HepG2 (cell line): ENCODE results near the gene SDR39U1. TPM values are rescaled to one million over a fixed set of nuclear protein-coding genes. Genes with fewer than 3 reads are reported as not detected.
"Not testable (repeated sequence)": the region's sequence is repeated elsewhere in the genome, so short reads cannot be mapped to it uniquely, and the experiment has no call there.

Experiments used
- CBX1 ChIP-seq: IDR thresholded peaks from one replicate; pipeline ENCODE4 v1.6.1; 2016; ENCODE audit warnings: antibody characterized with exemption, low read depth
- CBX2 ChIP-seq, 2 experiments: fragments of 200-600 bp in 1 of 2; sonication (generic); formaldehyde crosslinking in 1 of 2; IDR thresholded peaks; 2 replicates each; pipeline versions ENCODE4 v1.7.0 to v1.8.1; 2018 to 2022; ENCODE audit warnings: low read depth in 2 of 2, low read length in 1 of 2, mild to moderate bottlenecking in 1 of 2, missing genetic modification reagents in 1 of 2
- EEA1 ChIP-seq: sonication (generic); formaldehyde crosslinking; IDR thresholded peaks from 2 replicates; pipeline ENCODE4 v1.5.1; 2020; ENCODE audit warnings: mild to moderate bottlenecking, missing genetic modification reagents, borderline replicate concordance
- KAT8 ChIP-seq: IDR thresholded peaks from 2 replicates; pipeline ENCODE4 v1.6.1; 2016; ENCODE audit warnings: missing genetic modification reagents, missing compliant biosample characterization
- MIER2 ChIP-seq: IDR thresholded peaks from 2 replicates; pipeline ENCODE4 v1.6.1; 2016; ENCODE audit warnings: missing biosample characterization, missing genetic modification reagents
- NRL ChIP-seq: sonication (generic); formaldehyde crosslinking; IDR thresholded peaks from 2 replicates; pipeline ENCODE4 v1.5.0; 2020; ENCODE audit warnings: missing genetic modification reagents, mild to moderate bottlenecking, moderate library complexity, borderline replicate concordance
- REPIN1 ChIP-seq: sonication (generic); formaldehyde crosslinking; IDR thresholded peaks from 2 replicates; pipeline ENCODE4 v1.8.0; 2022; ENCODE audit warnings: missing genetic modification reagents, low read depth, mild to moderate bottlenecking, borderline replicate concordance
- SIX4 ChIP-seq: sonication (generic); formaldehyde crosslinking; IDR thresholded peaks from 2 replicates; pipeline ENCODE4 v1.4.0; 2020; ENCODE audit warnings: missing genetic modification reagents
- TEAD3 ChIP-seq: optimal IDR thresholded peaks from 2 replicates; pipeline ENCODE3; 2016; ENCODE audit warnings: borderline replicate concordance
- YY1 ChIP-seq: IDR thresholded peaks from 2 replicates; pipeline ENCODE4 v1.6.1; 2011; ENCODE audit warnings: low read length, low read depth, moderate library complexity, mild to moderate bottlenecking; ENCODE audit not compliant: insufficient read depth, insufficient replicate concordance
- ZBTB7B ChIP-seq: sonication (generic); formaldehyde crosslinking; IDR thresholded peaks from 2 replicates; pipeline ENCODE4 v1.4.0; 2020; ENCODE audit warnings: missing genetic modification reagents
- ZMYM4 ChIP-seq: sonication (generic); formaldehyde crosslinking; IDR thresholded peaks from 2 replicates; pipeline ENCODE4 v1.8.1; 2023; ENCODE audit warnings: mild to moderate bottlenecking, missing genetic modification reagents
- ZNF225 ChIP-seq: sonication (generic); formaldehyde crosslinking; IDR thresholded peaks from 2 replicates; pipeline ENCODE4 v1.4.0; 2020; ENCODE audit warnings: mild to moderate bottlenecking, missing genetic modification reagents
- ZNF317 ChIP-seq: sonication (generic); formaldehyde crosslinking; IDR thresholded peaks from 2 replicates; pipeline ENCODE4 v1.5.0; 2020; ENCODE audit warnings: mild to moderate bottlenecking, missing genetic modification reagents
- ZNF350 ChIP-seq: sonication (generic); formaldehyde crosslinking; IDR thresholded peaks from 2 replicates; pipeline ENCODE4 v1.4.0; 2020; ENCODE audit warnings: mild to moderate bottlenecking, low read depth, missing genetic modification reagents, borderline replicate concordance
- ZNF431 ChIP-seq: sonication (generic); formaldehyde crosslinking; IDR thresholded peaks from 2 replicates; pipeline ENCODE4 v1.9.0; 2022; ENCODE audit warnings: missing genetic modification reagents, low read depth, mild to moderate bottlenecking, borderline replicate concordance
- ZNF546 ChIP-seq: sonication (generic); formaldehyde crosslinking; conservative IDR thresholded peaks from 2 replicates; pipeline ENCODE4 v1.8.1; 2023; ENCODE audit warnings: mild to moderate bottlenecking, missing genetic modification reagents
- ZNF768 ChIP-seq: sonication (generic); formaldehyde crosslinking; IDR thresholded peaks from 2 replicates; pipeline ENCODE4 v1.4.0; 2020; ENCODE audit warnings: missing genetic modification reagents
- polyA plus RNA-seq, 8 experiments: library from polyadenylated mRNA; depleted of rRNA in 3 of 8; stranded (reverse) in 7 of 8; unstranded in 1 of 8; fragments of >200 nt; fragmentation: Illumina TruSeq in 4 of 8; extraction: Trizol in 4 of 8; gene quantifications; 2 replicates each; pipeline versions ENCODE4 v1.2.1 to v1.2.3, GENCODE V29; 2011 to 2016; ENCODE audit warnings: low read depth in 4 of 8, missing spikeins in 1 of 8, mixed read lengths in 1 of 8; ENCODE audit not compliant: insufficient read depth in 1 of 8
- total RNA-seq, 5 experiments: library from RNA; depleted of rRNA; stranded (reverse); fragments of >200 nt; fragmentation: Illumina TruSeq; extraction: Trizol; gene quantifications; 2 replicates each; pipeline ENCODE4 v1.2.3, GENCODE V29; 2016; ENCODE audit warnings: low read depth in 1 of 5
- TF ChIP-seq, protein P1 (sequence below): sonication (generic); formaldehyde crosslinking; IDR thresholded peaks from 2 replicates; pipeline ENCODE4 v1.8.1; 2022; ENCODE audit warnings: low read depth, mild to moderate bottlenecking, missing genetic modification reagents
- TF ChIP-seq, protein P2 (sequence below): IDR thresholded peaks from 2 replicates; pipeline ENCODE4 v1.4.0; 2020; ENCODE audit warnings: mild to moderate bottlenecking, missing genetic modification reagents

Gene SDR39U1
- total and polyA plus RNA-seq, 2 of the 13 experiments (the other 11 are each of a cell fraction or from before 2014, with no cell fraction given): 34.4 to 129 TPM

DNA sequence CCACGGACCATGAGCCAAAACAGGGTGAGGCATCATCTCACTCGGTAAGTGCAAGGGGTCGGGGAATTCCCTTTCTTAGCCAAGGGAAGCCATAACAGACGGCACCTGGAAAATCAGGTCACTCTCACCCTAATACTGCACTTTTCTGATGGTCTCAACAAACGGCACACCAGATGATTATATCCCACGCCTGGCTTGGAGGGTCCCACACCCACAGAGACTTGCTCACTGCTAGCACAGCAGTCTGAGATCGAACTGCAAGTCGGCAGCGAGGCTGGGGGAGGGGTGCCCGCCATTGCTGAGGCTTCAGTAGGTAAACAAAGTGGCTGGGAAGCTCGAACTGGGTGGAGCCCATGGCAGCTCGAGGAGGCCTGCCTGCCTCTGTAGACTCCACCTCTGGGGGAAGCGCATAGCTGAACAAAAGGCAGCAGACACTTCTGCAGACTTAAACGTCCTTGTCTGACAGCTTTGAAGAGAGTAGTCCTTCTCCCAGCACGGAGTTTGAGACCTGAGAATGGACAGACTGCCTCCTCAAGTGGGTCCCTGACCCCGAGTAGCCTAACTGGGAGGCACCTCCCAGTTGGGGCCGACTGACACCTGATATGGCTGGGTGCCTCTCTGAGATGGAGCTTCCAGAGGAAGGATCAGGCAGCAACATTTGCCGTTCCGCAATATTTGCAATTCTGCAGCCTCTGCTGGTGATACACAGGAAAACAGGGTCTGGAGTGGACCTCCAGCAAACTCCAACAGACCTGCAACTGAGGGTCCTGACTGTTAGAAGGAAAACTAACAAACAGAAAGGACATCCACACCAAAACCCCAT lies 49.2 kb upstream of the SDR39U1 start (continued):
- TF ChIP-seq REPIN1 (CRISPR knock-in tag) (0 out of 2 replicates have a peak, but pooled peaks have one; percentile 26), MIER2 (CRISPR knock-in tag) (0 out of 2 replicates have a peak, but pooled peaks have one; percentile 44), EEA1 (CRISPR knock-in tag) (peak; percentile 25; the same call in 1 of the 2 replicates), ZNF546 (CRISPR knock-in tag) (0 out of 2 replicates have a peak, but pooled peaks have one; percentile 53), KAT8 (CRISPR knock-in tag) (0 out of 2 replicates have a peak, but pooled peaks have one; percentile 30), CBX2 (CRISPR knock-in tag; IDR thresholded peaks at IDR 0.05; ENCODE audit: low read depth) (0 out of 2 replicates have a peak, but pooled peaks have one; percentile 39), NRL (CRISPR knock-in tag) (peak; percentile 83; the same call in 1 of the 2 replicates), ZNF768 (CRISPR knock-in tag) (peak; percentile 42; the same call in 1 of the 2 replicates), SIX4 (0 out of 2 replicates have a peak, but pooled peaks have one; percentile 30), TEAD3 (CRISPR knock-in tag) (peak; percentile 9), ZNF350 (CRISPR knock-in tag) (peak; percentile 16; the same call in 1 of the 2 replicates), ZNF225 (CRISPR knock-in tag) (0 out of 2 replicates have a peak, but pooled peaks have one; percentile 18), YY1 (peak; percentile 76), ZNF431 (CRISPR knock-in tag) (0 out of 2 replicates have a peak, but pooled peaks have one; percentile 18), ZNF317 (peak; percentile 85; the same call in 1 of the 2 replicates), ZMYM4 (CRISPR knock-in tag) (peak; percentile 62), CBX1 (peak; percentile 19), ZBTB7B (CRISPR knock-in tag) (peak; percentile 67; the same call in 1 of the 2 replicates)
- TF ChIP-seq, protein P1, sequence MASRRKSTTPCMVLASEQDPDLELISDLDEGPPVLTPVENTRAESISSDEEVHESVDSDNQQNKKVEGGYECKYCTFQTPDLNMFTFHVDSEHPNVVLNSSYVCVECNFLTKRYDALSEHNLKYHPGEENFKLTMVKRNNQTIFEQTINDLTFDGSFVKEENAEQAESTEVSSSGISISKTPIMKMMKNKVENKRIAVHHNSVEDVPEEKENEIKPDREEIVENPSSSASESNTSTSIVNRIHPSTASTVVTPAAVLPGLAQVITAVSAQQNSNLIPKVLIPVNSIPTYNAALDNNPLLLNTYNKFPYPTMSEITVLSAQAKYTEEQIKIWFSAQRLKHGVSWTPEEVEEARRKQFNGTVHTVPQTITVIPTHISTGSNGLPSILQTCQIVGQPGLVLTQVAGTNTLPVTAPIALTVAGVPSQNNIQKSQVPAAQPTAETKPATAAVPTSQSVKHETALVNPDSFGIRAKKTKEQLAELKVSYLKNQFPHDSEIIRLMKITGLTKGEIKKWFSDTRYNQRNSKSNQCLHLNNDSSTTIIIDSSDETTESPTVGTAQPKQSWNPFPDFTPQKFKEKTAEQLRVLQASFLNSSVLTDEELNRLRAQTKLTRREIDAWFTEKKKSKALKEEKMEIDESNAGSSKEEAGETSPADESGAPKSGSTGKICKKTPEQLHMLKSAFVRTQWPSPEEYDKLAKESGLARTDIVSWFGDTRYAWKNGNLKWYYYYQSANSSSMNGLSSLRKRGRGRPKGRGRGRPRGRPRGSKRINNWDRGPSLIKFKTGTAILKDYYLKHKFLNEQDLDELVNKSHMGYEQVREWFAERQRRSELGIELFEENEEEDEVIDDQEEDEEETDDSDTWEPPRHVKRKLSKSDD (CRISPR knock-in tag): 0 out of 2 replicates have a peak, but pooled peaks have one; percentile 59
- not testable (repeated sequence) for TF ChIP-seq CBX2 (IDR thresholded peaks at IDR 0.05; ENCODE audit: low read depth, low read length)
- TF ChIP-seq, protein P2, sequence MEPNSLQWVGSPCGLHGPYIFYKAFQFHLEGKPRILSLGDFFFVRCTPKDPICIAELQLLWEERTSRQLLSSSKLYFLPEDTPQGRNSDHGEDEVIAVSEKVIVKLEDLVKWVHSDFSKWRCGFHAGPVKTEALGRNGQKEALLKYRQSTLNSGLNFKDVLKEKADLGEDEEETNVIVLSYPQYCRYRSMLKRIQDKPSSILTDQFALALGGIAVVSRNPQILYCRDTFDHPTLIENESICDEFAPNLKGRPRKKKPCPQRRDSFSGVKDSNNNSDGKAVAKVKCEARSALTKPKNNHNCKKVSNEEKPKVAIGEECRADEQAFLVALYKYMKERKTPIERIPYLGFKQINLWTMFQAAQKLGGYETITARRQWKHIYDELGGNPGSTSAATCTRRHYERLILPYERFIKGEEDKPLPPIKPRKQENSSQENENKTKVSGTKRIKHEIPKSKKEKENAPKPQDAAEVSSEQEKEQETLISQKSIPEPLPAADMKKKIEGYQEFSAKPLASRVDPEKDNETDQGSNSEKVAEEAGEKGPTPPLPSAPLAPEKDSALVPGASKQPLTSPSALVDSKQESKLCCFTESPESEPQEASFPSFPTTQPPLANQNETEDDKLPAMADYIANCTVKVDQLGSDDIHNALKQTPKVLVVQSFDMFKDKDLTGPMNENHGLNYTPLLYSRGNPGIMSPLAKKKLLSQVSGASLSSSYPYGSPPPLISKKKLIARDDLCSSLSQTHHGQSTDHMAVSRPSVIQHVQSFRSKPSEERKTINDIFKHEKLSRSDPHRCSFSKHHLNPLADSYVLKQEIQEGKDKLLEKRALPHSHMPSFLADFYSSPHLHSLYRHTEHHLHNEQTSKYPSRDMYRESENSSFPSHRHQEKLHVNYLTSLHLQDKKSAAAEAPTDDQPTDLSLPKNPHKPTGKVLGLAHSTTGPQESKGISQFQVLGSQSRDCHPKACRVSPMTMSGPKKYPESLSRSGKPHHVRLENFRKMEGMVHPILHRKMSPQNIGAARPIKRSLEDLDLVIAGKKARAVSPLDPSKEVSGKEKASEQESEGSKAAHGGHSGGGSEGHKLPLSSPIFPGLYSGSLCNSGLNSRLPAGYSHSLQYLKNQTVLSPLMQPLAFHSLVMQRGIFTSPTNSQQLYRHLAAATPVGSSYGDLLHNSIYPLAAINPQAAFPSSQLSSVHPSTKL (CRISPR knock-in tag): peak; percentile 58; the same call in 1 of the 2 replicates
